ENCODE data around the gene OSCAR.

The OSCAR gene, protein sequence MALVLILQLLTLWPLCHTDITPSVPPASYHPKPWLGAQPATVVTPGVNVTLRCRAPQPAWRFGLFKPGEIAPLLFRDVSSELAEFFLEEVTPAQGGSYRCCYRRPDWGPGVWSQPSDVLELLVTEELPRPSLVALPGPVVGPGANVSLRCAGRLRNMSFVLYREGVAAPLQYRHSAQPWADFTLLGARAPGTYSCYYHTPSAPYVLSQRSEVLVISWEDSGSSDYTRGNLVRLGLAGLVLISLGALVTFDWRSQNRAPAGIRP

DNA sequence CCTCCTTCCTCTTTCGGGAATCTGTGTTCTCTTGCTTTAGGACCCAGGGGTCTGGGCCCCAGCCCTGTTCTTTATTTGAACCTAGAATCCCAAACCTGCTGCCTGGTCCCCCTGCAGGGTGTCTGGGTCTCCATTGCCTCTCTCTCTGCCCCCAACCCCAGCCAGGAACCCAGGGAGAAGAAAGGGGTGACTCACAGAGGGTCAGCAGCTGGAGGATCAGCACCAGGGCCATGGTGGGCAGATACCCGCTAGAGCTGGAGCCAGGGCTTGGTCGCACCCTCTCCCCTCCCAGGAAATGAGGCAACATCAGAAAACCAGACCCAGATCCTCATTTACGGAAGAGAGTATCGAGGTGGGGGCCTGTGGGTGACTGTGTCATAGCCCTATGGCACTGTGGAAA is at the start of gene OSCAR:
Gene OSCAR (minus strand): TSS at position 243 of the 400 bp plus-strand sequence. CDS start 11 bp downstream, at position 232.
- DNase-seq, result peak in 3 of 10 donors; percentile 60 to 78 (median 64)
- intact Hi-C loops (cut with DNase I), result loop anchor here (10.0 kb wide), 1 partner anchor 116 kb away; no protein-coding TSS in a partner anchor

DNA sequence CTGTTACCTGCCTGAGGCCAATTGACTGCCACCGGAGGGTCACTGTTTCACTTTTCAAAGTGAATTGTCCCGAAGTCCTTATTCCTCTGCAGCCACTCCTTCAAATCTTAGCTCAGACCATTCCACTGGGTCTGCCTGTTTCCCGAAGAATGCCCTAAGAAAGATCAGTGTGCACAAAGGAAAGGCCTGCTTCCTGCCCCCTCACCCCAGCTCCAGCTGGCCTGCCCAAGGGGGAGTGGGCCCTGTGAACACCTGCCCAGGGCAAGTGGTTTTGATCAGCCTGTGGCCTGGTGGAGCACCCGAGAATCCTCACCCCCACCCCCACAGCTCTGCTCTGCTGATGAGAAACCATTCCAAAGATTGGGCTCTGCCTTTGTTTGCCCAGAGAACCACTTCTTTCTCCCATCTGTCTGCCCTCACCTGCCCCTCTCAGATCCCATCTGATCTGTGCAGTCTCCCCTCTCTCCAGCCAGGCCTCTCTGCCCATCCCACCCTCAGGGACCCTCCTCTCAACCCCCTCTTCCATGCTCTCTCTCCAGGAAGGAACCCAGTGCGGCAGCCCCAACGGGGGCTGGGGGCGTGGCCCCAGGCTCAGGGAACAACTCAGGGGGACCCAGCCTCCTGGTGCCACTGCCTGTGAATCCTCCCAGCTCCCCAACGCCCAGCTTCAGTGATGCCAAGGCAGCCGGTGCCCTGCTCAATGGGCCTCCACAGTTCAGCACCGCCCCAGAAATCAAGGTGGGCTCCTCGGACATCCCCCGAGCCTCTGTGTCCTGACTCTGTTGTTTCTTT is 48.6 kb upstream of the OSCAR start:
- no peak for DNase-seq
- intact Hi-C loops (cut with DNase I), result no loop called here

DNA sequence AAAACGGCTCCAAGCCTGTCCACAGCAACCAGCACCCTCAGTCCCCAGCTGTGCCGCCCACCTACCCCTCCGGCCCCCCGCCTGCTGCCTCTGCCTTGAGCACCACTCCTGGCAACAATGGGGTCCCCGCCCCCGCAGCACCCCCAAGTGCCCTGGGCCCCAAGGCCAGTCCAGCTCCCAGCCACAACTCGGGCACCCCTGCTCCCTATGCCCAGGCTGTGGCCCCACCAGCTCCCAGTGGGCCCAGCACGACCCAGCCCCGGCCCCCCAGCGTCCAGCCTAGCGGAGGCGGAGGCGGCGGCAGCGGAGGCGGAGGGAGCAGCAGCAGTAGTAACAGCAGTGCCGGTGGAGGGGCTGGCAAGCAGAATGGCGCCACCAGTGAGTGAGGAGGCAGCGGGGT is 47.6 kb upstream of the OSCAR start:
- intact Hi-C loops (cut with DNase I), result no loop called here
- no peak for DNase-seq

DNA sequence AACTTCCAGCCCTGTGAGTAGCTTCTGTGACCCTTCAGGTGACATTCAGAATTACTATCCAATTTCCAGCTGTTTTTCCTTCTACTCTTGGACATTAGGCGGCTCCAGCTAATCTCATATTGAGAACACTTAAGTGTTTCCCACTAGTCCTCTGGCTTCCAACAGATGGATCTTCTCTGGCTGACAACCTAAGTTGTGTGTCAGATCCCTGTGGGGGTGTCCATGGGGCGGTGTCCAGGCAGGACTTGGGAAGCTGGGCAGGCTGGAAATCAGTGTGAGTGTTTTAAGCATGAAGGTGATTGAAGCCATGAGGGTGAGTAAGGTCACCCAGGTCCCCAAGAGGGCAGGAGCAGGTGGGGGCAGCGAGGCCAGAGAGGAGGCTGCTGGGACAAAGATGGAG is 47.1 kb upstream of the OSCAR start:
- intact Hi-C loops (cut with DNase I), result no loop called here
- no peak for DNase-seq

DNA sequence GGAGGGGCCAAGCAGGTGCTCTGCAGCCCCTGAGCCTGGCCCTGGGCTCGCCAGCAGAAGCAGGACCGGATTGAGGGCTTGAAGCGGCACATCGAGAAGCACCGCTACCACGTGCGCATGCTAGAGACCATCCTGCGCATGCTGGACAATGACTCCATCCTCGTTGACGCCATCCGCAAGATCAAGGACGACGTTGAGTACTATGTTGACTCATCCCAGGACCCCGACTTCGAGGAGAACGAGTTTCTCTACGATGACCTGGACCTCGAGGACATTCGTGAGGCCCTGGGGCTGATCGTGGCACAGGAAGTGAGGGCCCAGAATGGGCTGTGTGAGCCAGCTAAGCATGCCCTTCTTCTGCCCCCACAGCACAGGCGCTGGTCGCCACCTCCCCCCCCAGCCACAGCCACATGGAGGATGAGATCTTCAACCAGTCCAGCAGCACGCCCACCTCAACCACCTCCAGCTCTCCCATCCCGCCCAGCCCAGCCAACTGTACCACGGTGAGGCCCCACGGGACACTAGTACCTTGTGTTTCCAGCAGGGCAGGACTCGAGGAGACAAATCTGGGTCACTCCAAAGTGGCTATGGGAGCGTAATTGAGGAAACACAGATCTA is 45.0 kb upstream of the OSCAR start:
- no peak for DNase-seq
- intact Hi-C loops (cut with DNase I), result no loop called here

DNA sequence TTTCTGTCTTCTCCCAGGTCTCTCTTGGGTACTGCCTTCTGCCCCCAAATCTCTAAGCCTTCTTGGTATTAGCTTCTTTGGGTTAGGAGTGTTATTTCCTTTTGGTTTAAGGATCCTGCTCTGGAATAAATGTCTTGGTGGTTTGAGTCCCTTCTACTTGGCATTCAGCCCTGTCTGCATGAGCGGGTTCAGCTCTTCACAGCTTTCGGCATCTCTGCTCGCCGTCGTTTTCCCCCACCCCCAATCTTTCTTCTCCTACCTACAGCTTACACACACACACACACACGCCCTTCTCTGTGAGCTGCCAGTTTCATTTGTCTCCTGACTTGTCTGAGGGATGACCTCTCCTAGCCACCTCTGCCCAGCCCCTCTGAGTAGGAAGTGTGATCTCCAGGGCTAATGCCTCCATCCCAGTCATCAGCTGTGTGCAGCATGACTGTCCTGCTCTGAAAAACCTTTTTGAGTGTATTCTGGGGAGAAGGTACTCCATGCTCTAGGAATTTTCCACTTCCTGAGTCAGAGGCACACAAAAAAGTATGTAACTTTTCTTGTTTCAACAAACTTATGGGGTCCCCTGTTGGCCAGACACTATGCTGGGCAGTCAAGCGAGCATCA is 41.7 kb upstream of the OSCAR start:
- DNase-seq, result no peak
- intact Hi-C loops (cut with DNase I), result no loop called here

DNA sequence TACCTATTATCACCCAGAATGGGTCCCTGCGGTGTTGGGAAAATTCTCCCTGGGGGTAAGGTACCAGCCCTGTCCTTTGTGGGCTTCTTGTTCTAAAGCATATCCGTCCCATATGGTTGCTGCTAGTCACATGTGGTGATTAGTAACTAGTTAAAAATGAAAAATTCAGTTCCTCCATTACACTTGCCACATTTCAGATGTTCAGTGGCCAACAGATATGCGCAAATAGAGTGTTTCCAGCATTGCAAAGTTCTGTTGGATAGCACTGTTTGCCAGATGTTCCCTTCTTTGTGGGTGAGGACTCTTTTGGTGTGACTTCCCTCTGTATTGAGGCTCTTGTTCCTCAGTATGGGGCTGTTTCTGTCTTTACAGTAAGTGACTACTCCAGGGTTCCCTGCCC is 40.8 kb upstream of the OSCAR start:
- DNase-seq, result no peak
- intact Hi-C loops (cut with DNase I), result no loop called here

DNA sequence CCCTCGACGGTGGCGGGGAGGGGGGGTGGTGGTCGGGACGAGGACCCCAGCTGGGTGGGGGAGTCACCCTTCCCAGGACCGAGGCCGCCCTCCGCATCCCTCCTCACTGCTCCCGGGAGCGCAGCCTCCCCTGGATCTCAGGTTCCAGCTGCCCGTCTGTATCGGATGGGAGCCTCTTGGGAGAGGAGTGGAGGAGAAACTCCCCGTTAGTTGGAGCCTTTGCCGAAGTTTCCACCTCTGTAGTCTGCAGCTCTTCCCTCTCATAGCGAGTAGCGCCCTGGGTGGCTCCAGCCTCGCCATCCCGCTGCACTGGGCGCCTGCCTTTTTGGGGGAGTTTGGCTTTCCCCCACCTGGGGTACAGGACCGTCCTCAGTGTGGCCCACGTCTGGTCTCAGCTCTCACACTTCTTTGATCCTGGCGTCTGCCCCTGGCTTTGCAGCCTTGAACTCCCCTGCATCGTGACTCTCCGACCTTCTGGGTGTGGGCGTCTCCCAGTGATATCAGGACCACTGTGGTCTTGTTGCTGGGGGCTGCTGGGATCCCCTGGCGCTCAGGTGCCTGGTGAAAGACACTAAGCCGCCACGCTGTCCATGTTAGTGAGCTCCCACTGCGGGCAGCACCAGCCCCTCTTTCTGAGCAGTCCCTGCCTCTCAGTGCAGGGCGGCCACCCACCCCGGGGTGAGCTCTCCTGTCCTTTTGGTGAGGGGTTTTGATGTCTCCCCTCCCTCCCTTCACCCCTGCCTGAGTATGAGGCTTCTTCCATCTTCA is 38.1 kb upstream of the OSCAR start:
- intact Hi-C loops (cut with DNase I), result no loop called here
- DNase-seq, result no peak

DNA sequence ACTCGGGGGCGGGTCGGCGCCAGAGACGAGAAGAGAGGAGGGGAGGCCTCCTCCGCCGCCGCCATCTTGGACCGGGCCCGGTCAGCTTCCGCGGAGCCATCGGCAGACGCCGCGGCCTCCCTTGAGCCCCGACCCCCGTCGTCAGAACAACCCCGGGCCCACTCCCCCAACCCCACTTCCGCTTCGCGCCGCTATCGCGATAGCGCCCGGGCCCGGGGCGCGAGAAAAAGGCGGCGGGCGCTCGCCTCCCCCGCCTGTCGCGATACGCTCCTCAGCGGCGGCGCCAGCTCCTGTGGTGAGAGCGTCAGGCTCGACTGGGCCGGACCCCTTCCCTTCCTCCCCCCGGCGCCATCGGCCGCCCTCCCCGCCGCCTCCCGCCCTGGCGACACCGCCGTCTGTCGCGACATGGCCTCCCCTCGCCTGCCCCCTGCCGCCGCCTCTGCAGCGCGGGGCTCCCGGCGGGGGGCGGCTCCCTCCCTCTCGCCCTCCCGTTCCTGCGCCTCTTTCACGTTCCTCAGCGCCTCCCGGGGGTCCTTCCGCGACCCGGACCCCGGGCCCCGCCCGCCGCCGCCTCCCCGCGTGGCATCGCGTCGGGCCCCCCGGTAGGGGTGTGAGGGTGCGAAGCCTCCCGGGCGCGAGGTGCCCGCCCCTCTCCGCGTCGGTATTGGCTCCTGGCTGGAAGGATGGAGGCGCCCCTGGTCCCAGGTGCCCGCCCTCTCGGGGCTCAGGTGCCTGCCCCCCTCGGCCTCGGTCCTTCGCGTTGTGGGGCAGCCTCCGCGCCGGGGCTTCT is 37.3 kb upstream of the OSCAR start, which contains the start of gene CNOT3:
Gene CNOT3 (plus strand): TSS at position 64 of the 790 bp plus-strand sequence. CDS start 5,217 bp downstream, outside the sequence.
- intact Hi-C loops (cut with DNase I), result loop anchor here (1.0 to 2.0 kb wide), 2 partner anchors 23 to 35 kb away; partner anchors contain the start of genes NDUFA3, PRPF31 and TFPT
- no peak for DNase-seq

DNA sequence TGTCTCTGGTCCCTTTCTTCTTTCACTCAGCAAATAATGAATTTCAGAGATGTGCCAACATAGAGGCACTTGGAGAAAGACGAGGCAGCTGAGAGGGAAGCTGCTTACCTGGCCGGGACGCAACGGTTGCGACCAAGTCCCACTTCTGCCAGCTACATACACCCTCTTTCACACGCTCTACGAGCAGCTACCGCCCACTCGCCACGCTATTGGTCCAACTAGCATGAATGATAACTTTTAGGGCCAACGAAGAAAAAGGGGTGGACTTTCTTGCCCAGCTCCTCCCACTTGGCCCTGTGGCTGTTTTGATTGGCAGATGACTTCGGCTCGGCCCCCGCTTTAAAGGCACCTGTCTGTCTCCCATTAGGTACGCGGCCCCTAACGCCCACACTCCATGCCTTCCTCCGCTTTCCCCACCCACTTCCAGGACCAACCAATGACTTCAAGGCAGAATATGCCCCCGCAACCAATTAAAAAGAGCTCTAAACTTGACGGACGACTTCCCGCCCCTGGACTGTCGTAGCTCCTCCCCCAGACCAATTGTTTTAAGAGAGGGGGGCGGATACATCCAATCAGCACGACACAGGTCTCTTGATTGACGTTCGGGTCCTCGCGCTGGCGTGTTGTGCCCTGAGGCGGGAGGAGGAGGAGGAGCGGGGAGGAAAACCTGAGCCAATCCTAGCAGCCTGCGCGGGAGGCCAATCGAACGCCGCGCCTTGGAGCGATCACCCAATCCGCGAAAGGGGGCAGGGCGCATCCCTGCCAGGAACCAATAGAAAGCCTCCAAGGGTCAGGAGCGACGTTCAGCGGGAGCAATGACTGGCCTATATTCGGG is 36.5 kb upstream of the OSCAR start:
- intact Hi-C loops (cut with DNase I), result loop anchor here (1.0 to 2.0 kb wide), 2 partner anchors 22 to 34 kb away; partner anchors contain the start of genes NDUFA3, PRPF31 and TFPT
- peak; percentile 98 to 100 (median 99) for DNase-seq

DNA sequence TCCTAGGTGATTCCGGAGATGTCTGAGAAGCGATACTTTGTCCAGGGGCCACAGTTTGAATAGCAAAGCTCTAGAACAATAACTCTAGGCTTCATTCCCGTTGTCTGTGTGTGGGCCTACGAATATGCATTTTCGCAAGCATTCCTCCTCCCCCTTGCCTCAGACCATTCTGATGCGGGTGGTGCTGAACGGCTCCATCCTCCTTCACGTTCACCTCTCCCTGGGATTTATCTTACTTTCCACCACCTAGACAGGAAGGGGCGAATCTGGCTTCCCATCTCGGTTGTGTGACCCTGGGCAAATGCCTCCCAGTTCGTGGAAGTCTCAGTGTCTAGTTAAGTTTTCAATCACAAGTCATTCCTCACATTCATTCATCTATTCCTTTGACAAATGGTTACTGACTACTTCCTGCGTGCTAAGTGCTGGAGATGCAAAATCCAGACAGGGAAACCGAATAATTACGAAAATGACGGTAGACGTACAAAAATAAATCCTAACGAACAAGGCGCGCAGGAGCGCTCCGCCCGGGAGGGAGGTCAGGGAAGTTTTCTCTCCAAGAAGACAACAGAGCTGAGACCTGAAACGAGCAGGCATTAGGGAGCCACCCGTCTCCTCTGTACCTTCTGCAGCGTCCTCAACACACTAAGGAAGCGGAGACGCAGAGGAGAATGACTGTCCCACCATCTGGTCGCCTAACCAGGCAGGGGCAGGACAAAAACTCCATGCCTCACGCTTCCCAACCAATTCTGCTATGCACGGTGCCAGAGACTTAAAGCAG is 35.7 kb upstream of the OSCAR start:
- intact Hi-C loops (cut with DNase I), result loop anchor here (2.0 kb wide), 1 partner anchor 33 kb away; the partner anchor contains the start of gene NDUFA3
- DNase-seq, result no peak

DNA sequence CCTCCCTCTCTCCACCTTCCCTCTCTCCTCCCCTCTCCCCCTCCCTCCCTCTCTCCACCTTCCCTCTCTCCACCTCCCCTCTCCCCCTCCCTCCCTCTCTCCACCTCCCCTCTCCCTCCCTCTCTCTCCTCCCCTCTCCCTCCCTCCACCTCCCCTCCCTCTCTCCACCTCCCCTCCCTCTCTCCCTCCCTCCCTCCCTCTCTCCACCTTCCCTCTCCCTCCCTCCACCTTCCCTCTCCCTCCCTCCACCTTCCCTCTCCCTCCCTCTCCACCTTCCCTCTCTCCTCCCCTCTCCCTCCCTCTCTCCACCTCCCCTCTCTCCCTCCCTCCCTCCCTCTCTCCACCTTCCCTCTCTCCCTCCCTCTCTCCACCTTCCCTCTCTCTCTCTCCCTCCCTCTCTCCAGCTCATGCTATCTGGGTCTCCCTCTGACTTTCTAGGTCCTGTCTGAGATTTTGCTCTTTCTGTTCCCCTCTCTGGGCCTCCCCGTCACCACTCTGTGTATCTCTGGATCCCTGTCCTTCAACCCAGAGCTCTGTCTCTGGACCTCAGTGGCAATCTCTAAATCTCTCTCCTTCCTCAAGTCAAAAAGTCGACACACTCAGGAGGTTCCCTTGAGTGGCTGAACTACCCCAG is 33.5 kb upstream of the OSCAR start:
- no peak for DNase-seq
- intact Hi-C loops (cut with DNase I), result no loop called here

DNA sequence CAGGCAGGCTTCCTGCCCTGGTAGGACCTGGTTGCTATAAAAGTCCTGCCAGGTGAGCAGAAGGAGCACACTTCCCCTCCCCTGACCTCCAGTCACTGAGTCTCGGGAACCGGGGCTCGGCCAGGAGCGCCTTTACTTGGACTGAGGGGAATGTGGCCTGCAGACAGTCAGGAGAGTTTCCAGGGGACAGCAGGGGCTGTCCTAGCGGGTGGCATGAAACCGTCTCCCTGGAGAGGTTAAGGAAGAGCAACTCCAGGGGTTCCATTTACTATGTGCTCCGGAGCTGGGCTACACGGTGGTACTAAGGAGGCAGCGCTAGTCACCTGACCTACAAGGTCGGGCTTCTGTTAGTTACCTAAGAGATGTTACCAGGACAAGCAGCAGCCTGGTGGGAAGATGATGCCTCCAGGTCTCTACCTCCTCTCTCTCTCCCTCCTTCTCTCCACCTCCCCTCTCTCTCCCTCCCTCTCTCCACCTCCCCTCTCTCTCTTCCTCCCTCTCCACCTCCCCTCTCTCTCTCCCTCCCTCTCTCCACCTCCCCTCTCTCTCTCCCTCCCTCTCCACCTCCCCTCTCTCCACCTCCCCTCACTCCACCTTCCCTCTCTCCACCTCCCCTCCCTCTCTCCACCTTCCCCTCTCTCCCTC is 32.8 kb upstream of the OSCAR start:
- DNase-seq, result no peak
- intact Hi-C loops (cut with DNase I), result no loop called here

DNA sequence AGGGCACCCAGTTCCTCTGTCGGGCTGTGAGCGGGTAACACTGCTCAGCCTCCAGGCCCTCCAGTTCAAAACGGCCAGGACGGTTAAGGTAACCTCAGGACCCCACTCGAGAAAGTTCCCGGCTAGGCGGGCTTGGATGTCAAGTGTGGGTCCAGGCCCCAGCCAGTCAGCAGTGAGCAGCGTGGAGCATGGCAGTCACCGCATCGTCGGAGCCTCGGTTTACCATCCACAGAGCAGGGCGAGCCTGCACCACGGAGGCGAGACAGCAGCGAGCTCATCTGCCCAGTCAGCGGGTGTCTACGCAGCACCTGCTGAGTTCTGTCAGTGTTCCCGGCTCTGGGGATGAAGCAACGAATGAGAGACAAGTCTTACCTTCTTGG is 29.0 kb upstream of the OSCAR start:
- intact Hi-C loops (cut with DNase I), result no loop called here
- peak in 1 of 10 donors; percentile 60 for DNase-seq

DNA sequence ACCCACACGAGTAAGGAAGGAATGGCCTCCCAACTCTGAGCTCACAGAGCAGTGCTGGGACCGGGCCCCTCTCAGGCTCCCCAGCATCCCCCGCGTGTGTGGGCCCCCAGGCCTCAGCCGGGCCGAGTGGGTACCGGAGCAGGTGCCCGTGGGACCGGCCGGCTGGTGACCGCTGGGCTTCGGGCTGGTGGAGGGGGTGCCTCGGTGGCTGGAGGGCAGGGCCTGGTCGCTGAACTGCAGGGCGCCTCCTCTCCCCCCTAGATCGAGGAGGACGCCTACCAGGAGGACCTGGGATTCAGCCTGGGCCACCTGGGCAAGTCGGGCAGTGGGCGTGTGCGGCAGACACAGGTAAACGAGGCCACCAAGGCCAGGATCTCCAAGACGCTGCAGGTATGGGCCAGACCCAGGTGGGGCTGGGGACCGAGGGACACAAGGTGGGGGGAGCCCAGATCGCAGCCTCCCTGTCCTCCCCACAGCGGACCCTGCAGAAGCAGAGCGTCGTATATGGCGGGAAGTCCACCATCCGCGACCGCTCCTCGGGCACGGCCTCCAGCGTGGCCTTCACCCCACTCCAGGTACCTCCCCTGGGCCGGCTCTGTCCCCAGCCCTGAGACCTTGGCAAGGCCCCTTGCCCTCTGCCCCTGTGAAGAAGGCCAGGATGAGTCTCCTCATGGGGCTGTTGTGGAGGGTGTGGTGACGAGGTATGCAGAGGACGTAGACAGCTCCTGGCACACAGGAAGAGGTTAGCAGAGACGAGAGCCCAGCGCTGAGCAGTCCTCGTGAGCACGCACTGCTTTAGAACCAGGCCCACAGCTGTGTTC is 28.4 kb upstream of the OSCAR start:
- DNase-seq, result peak in 1 of 10 donors; percentile 75
- intact Hi-C loops (cut with DNase I), result no loop called here

DNA sequence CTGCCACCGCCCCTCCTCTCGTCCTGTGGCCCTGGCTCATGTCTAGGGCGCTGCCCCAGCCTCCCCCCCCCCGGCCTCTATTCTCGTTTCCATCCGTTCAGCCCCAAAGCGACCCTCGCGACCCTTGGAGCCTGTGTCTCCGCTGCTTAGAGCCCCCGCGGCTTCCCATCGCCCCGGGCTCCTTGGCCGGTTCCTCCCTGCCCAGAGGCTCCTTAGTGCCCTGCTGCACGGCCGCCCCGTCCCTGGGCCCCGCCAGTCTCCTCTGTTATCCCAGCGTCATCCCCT is 27.8 kb upstream of the OSCAR start:
- intact Hi-C loops (cut with DNase I), result no loop called here
- DNase-seq, result no peak
